ENCODE data around the gene TUBGCP6. TPM values are rescaled to one million over a fixed set of nuclear protein-coding genes. Genes with fewer than 3 reads are reported as not detected.

TUBGCP6 gene
- total and polyA plus RNA-seq, 2 donors (not counting 1 experiment from before 2014, with no cell fraction given): 137 to 178 TPM

DNA sequence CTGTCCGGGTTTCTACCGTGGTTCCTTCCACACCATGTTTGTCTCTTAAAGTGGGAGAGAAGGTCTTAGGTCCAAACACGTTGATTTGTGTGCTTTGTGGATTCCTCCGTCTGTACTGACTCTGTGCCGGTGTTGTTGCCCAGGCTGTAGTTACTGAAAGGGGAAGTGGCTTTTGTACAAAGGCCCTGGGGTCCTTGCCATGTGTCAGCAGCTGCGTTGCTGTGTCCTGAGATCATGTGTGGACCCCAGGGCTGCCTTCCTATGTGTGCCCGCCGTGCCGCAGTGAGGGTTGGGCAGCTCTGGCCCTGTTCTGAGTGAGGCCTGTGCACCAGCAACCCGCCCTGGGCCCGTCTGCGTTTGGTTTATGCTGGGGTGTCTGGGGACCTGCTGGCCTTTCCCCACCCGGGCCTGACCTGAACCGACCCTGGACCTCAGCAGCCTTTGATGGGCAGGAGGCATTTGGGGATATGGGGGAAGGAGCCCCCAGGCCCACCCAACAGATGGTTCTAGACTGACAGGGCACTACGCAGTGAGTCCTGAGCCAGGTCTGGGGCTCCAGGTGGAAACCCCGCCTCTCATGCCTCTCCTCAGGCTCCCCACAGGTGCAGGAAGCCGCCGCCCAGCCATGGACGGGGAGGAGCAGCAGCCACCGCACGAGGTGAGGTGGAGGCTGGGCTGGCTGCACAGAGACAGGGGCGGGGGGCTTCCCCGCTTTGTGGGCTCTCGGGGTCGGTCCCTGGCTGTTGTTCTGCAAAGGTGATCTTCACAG, 52.2 kb downstream of the TUBGCP6 start:
- peak overlapping the region; percentile 99 to 100 for H3K27ac ChIP-seq (ENCODE audit: low read length in 2 of 2)
- ChIA-PET CTCF (interaction anchor here (1.2 to 4.0 kb wide), 6 partner anchors 15 to 333 kb away, joined by 3 to 41 read pairs (median 7); partner anchors contain the start of genes PANX2 and SCO2), POLR2A (interaction anchor here (0.5 to 4.6 kb wide), 10 partner anchors 9 to 277 kb away, joined by 3 to 54 read pairs (median 5); partner anchors contain the start of genes HDAC10, PANX2 and SELENOO)
- 7% methylated on average over 23 of the region's 25 CpGs for WGBS (ENCODE audit: insufficient coverage)
- Mint-ChIP-seq H3K27me3 (no peaks in the 10 kb centered on the region), H3K9me3 (ENCODE audit: insufficient read depth) (no peaks in the 10 kb centered on the region), H3K4me3 (peak overlapping the region; percentile 86), H3K27ac (peak overlapping the region; percentile 99), H3K4me1 (peaks cover 53% of the 10 kb centered on the region)
- peak overlapping the region; percentile 67 for H3K9ac ChIP-seq (ENCODE audit: low read length)
- peaks cover 0 to 2% (median 0%) of the 10 kb centered on the region in 3 donors for H3K9me3 ChIP-seq (ENCODE audit: control extremely low read depth in 1 of 3, control insufficient read depth in 2 of 3, insufficient read depth in 1 of 3, low read length in 2 of 3)
- H2AFZ ChIP-seq (ENCODE audit: insufficient read depth, low read depth, low read length, poor library complexity, severe bottlenecking): no peak overlapping the region
- intact Hi-C loops (cut with micrococcal nuclease): loop anchor here (5.0 kb wide), 1 partner anchor 340 kb away; the partner anchor contains the start of gene ZBED4
- peaks cover 71 to 87% of the 10 kb centered on the region in 2 donors for H3K4me1 ChIP-seq (ENCODE audit: control insufficient read depth in 2 of 2, insufficient read depth in 2 of 2, low read length in 2 of 2)
- peak overlapping the region; percentile 98 for H3K4me2 ChIP-seq (replicated peaks; ENCODE audit: low read depth, low read length, poor library complexity, severe bottlenecking)
- H3K79me2 ChIP-seq (ENCODE audit: control insufficient read depth, insufficient read depth, low read length): peaks cover 19% of the 10 kb centered on the region
- H3K27me3 ChIP-seq (replicated peaks in 1 of 4; ENCODE audit: control extremely low read depth in 1 of 4, control insufficient read depth in 3 of 4, insufficient read depth in 4 of 4, low read length in 3 of 4): no peaks in the 10 kb centered on the region
- DNase-seq (peak; percentile 86), ATAC-seq (ENCODE audit: low read depth) (peak; percentile 12)
- TF ChIP-seq EZH2 (IDR thresholded peaks at IDR 0.05; ENCODE audit: borderline replicate concordance, insufficient read depth, low read depth, low read length, poor library complexity, severe bottlenecking) (no peak), CTCF (IDR thresholded peaks at IDR 0.05) (no peak)
- H3K4me3 ChIP-seq (ENCODE audit: control extremely low read depth in 1 of 5, extremely low read depth in 1 of 5, insufficient read depth in 1 of 5, low read depth in 2 of 5, low read length in 4 of 5): peak overlapping the region in 4 of 5 experiments; percentile 29 to 55 (median 35)
- H4K20me1 ChIP-seq (ENCODE audit: control insufficient read depth, insufficient read depth, low read length, poor library complexity, severe bottlenecking): peaks cover 7% of the 10 kb centered on the region
- peaks cover 0 to 33% of the 10 kb centered on the region in 2 experiments for H3K36me3 ChIP-seq (replicated peaks in 1 of 2; ENCODE audit: control extremely low read depth in 1 of 2, control insufficient read depth in 1 of 2, extremely low read depth in 1 of 2, insufficient read depth in 2 of 2, low read length in 1 of 2)

Measured in B cell (primary cell).